Cerebellar nuclear complex (tissue), 1 donor: ENCODE measurements around the gene OR2AT4.
"Not testable (repeated sequence)": the region's sequence is repeated elsewhere in the genome, so short reads cannot be mapped to it uniquely, and the experiment has no call there.

Experiments used
- DNase-seq, 2 experiments: peaks; one replicate each; lab custom pipeline; 2025; lab: John Stamatoyannopoulos, UW

OR2AT4 gene

DNA sequence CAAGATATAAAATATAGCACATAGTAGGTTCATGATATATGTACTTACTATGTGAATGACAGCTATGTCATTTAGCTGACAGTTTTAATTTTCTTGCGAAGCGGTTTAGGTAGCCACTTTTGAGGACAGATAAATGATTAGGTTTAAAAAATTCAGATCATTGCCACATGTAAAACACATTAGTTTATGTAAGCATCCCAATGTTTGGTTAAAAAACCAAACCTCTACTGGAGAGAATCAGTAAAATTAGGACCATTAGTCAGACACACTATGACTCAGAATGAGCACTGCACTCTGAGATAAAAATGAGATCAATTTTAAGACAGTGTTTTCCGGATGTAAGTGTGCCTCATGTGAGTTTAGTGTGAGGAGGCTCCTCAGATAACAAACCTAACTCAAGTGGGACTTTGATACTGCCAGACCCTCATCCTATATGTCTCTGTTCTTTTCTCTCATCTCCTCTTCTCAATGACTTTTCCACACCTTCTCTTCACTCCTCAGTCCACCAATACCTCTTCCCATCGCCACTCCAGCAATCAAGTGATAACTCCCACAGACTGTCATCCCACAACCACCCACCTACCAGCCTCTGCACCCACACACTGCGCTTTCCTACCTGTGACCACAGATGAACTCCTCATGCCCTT lies 6.8 kb upstream of the OR2AT4 start:
- DNase-seq: no peak

DNA sequence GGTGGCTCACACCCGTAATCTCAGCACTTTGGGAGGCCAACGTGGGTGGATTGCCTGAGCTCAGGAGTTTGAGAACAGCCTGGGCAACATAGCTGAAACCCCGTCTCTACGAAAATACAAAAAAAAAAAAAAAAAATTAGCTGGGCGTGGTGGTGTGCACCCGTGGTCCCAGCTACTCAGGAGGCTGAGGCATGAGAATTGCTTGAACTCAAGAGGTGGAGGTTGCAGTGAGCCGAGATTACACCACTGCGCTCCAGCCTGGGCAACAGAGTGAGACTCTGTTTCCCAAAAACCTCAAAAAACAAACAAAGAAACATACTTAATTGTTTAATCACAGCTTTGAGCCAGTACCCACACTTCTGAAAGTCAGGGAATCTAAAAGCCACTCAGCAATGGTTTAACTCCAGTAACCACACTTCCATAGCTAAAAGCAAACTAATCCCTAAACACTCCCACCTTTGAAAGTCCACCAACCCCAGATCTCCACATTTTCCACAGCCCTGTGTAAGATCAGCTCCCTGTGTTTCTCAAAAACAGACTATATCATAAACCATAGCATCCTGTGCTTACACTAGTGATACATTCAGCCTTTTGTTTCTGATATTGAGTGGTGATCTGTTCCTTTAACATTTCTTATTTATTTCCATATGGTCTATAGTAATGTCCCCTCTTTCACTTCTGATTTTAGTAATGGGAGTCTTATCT lies 4.9 kb upstream of the OR2AT4 start:
- no peak for DNase-seq

DNA sequence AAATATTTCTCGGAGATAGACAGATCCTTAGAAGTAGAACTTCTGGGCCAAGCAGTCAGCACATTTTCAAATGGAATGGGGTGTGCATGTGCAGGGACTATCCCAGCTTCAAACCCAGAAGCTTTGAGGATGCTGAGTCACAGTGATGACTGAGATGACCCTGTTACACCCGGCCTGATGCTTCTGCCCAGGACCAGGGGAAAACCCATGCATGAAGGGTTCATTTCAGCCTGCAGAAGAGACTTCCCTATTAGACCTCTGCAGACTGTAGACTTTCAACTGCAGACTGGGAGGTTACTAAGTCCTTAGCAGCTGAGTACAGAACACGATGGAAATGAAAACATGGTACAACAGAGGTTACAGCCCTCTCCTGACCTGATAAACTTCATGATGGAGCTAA lies 3.6 kb upstream of the OR2AT4 start:
- no peak for DNase-seq

DNA sequence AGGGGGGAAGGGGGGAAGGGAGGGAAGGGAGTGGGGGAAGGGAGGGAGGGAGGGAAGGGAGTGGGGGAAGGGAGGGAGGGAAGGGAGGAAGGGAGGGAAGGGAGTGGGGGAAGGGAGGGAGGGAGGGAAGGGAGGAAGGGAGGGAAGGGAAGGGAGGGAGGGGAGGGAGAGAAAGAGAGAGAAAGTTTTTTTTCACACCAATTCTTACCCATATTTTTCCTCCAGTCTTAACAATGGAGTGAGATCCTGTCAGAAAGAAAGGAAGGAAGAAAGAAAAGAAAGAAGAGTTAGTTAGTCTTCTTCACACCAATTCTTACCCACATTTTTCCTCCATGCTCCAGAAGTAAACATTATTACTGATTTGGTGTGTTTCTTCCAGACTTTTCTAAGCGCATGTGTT lies 3.0 kb upstream of the OR2AT4 start:
- DNase-seq: no peak

DNA sequence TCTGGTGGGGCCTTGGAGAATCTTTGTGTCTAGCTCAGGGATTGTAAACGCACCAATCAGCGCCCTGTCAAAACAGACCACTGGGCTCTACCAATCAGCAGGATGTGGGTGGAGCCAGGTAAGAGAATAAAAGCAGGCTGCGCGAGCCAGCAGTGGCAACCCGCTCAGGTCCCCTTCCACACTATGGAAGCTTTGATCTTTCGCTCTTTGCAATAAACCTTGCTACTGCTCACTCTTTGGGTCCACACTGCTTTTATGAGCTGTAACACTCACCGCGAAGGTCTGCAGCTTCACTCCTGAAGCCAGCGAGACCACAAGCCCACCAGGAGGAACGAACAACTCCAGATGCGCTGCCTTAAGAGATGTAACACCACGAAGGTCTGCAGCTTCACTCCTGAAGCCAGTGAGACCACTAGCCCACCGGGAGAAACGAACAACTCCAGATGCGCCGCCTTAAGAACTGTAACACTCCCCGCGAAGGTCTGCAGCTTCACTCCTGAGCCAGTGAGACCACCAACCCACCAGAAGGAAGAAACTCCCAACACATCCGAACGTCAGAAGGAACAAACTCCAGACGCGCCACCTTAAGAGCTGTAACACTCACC lies 2.3 kb upstream of the OR2AT4 start:
- not testable (repeated sequence) for DNase-seq

DNA sequence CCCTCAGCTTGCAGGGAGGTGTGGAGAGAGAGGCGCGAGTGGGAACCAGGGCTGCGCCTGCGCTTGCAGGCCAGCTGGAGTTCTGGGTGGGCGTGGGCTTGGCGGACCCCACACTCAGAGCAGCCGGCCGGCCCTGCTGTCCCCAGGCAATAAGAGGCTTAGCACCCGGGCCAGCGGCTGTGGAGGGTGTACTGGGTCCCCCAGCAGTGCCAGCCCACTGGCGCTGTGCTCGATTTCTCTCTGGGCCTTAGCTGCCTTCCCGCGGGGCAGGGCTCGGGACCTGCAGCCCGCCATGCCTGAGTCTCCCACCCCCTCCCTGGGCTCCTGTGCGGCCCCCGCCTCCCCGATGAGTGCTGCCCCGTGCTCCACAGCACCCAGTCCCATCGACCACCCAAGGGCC lies 1.5 kb upstream of the OR2AT4 start:
- not testable (repeated sequence) for DNase-seq

DNA sequence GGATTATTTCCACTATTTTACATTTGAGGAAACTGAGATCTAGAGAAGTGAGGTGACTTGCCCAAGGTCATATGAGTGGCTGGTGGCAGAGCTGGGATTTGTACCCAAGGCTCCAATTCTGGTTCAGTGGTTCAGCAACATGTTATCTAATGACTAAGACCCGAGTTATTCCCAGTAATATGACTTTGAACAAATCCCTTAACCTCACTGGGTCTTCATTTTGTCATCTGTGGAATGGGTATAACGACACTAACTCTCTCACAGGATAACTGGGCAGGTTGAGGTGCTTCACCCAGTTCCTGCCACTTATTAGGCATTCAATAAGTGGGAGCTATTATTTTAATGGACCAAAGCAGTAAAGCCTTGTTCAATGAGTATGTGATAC lies 489 bp upstream of the OR2AT4 start:
- no peak for DNase-seq

DNA sequence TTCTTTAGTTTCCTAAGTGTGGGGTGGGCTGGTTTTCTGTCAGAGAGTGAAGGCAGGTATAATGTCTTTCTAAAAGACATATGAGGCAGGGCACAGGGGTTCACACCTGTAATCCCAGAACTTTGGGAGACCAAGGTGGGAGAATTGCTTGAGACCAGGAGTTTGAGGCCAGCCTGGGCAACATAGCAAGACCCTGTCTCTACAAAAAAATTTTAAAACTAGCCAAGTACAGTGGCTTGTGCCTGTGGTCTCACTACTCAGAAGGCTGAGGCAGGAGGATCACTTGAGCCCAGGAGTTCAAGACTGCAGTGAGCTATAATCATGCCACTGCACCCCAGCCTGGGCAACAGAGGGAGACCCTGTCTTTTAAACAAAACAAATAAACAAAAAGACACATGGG lies 2.3 kb downstream of the OR2AT4 start:
- not testable (repeated sequence) for DNase-seq

DNA sequence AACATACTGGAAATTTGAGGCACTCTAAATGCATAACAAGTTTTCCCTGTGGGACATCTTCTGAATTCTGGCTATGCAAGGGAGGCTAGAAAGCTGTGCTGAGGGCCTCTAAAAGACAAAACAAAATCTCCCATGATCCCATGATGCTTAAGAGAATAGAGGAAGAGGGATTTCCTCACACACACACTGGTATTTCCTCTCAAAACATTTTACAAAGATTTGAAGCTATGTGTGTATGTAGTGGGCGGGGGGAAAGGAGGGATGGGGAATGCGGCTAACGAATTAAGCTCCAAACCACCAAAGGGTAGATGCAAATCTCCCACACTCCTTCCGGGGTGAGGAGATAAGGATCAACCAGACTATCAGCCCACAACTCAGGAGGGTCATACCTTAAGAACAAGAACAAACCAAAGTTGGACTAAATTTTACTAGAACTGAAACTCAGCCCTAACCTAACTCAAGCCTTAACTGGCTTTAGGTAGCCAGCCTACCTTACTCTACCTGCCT lies 6.0 kb downstream of the OR2AT4 start:
- DNase-seq: no peak

DNA sequence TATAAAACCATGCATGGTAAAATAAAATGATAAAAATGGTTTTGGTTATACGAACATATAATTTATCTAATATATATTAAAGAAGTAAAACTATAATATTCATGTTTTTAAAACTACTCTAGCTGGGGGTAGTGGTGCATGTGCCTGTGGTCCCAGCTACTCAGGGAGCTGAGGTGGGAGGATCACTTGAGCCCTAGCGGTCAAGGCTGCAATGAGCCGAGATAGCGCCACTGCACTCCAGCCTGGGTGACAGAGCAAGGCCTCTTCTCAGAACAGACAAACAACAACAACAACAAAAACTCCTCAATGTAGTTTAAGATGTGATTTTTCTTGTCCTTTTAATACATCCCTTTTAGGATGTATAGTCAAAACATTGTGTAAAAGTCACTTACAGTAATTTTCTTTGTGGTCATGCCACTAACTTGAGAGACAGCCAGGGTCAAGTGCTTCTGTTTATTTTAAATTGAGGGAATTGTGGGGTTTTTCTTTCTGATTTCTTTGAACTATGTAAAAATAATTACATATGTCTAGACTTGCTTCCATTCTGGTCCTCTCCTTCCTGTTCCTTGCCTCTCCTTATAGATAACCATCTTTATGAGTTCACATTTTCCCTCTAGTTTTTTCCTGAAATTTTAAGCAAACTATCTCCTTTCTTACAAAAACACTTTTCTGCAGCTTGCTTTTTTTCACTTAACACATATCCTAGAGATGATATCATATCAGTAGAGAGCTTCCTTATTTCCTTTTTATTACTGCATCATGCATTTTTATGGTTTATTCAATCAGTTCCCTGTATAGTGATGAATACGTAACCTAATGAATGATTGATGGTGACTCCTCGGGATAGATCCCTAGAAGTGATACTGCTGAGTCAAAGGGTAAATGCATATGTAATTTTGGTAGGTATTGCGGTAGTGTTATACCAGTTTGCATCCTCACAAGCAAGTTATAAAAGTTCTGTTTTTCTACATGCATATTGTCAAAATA lies 9.1 kb downstream of the OR2AT4 start:
- DNase-seq: no peak

DNA sequence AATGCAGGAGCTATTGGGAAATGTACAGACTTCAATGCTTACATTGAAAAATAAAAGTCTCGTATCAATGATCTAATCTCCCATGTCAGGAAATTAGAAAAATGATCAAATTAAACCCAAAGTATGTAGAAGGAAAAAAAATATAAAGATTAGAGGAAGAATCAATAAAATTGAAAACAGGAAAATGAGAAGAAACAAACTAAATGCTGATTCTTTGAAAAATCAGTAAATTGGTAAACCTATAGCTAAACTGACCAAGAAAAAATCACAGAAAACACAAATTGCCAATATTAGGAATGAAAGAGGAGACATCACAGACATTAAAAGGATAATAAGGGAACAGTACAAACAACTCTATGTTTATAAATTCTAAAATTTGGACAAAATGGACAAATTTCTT lies 11.8 kb downstream of the OR2AT4 start:
- no peak for DNase-seq

DNA sequence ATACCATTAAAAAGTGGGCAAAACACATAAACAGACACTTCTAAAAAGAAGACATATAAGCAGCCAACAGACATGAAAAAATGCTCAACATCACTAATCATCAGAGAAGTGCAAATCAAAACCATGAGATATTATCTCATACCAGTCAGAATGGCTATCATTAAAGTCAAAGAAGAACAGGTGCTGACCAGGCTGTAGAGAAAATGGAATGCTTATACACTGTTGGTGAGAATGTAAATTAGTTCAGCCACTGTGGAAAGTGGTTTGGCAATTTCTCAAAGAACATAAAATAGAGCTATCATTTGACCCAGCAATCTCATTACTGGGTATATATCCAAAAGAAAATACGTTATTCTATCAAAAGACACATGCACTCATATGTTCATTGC lies 13.5 kb downstream of the OR2AT4 start:
- no peak for DNase-seq

DNA sequence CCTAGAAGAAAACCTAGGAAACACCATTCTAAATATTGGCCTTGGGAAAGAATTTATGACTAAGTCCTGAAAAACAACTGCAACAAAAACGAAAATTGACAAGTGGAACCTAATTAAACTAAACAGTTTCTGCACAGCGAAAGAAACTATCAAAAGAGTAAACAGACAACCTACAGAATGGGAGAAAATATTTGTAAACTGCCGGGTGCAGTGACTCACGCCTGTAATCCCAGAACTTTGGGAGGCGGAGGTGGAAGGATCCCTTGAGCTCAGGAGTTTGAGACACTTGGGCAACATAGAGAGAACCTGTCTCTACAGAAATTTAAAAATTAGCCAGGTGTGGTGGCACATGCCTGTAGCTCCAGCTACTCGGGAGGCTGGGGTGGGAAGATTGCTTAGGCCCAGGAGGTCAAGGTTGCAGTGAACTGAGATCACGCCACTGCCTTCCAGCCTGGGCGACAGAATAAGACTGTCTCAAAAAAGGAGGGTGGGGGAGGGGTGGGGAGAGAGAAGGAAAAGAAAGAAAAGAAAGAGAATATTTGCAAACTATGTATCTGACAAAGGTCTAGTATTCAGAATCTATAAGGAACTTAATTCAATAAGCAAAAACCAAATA lies 14.0 kb downstream of the OR2AT4 start:
- DNase-seq: no peak

DNA sequence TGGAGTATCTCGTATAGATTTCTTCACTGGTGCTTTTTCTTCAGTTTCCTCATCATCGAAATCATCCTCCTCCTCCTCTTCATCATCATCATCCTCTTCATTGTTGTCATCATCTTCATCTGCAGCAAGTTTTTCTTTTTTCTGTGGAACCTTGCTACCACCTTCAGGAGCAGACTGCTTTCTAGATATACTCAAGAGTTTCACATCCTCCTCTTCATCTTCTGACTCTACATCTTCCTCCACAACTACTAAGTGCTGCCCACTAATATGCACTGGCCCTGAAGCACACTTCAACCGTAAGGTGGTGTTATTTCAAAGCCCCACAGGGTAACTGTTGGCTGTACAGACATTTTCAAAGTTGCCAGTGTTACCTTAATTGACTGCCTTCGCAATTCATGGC lies 17.1 kb downstream of the OR2AT4 start:
- no peak for DNase-seq

DNA sequence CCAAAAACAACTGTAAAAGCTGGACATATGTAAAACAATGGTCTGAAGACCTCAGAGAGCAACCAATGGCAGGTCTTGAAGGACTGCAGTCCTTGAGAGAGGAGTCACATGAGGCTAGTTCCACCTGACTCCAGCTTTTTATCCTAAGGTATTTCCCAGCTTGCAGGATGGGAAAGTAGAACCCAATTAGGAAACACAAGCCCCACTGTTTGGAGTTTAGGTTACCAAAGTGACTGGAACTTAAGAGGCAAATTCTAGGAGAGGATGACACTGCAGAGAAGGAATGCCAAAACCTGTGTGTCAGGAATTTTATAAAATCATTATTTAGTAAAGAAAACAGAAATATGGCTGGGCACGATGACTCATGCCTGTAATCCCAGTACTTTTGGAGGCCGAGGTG lies 18.4 kb downstream of the OR2AT4 start:
- no peak for DNase-seq

DNA sequence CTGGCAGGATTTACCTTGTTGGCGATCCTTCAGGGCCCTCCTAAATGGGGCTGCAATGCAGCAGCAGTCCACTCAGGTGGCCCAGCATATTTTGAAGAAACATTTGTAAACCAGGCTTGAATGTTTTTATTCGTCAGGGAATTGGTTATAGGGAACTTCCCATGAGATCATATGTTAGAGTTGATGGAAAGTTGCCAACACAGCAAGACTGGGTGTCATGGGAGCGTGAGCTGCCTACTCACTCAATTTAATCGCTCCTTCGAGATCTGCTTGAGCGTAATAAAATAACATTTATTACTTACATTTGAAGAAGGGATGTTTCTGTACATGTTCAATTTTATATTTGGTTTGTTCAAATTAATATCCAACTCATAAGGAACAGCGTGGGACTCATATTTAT lies 19.4 kb downstream of the OR2AT4 start:
- DNase-seq: no peak

DNA sequence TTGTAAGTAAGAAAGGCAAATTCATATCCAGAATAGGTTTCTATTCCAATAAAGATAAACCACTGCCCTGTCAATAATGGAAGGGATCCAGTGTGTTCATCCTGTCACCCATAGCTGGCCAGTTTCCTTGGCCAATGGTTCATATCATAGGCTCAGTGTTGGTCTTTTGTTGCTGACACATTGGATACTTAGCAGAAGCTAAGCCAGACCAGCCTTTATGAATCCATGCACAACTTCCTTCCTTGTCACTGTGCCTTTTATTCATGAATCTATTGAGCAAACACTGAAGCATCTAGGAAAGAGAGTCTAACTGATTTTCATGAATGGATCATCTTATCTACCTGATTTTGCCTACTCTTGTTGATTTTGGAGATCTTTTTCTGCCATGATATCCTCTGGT lies 20.0 kb downstream of the OR2AT4 start:
- DNase-seq: no peak

DNA sequence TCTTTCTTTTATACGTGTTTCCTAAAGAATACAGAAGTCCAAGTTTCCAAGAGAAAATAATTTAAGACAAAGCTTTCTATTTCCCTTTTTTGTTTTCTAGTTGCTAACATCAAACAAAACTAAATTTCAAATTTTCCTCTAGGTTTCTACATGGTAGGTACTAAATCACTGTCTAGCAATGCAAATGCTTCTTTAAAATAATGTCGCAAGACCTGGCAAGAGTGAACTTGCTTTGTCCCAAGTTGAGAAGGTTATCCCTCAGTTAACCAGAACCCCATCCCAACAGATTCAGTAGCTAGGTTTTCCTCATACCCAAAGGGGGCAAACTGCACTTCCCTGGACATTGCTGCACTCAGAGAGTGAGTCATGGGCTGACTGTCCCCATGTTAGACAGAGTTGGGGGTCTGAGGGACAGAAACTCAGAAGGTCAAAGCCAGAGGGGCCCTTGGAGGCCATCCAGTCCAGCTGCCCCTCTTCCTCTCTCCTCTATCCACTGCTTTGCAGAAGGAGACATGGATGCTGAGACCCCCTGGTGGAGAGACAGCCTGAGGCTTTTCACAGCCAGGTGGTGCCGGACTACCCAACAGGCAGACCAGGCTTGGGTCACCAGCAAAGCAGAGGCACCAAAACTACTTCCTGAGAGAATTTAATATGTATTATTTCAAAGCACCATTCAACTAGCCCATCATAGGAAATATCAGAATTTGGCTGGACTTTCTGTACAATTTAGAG lies 23.1 kb downstream of the OR2AT4 start:
- no peak for DNase-seq

DNA sequence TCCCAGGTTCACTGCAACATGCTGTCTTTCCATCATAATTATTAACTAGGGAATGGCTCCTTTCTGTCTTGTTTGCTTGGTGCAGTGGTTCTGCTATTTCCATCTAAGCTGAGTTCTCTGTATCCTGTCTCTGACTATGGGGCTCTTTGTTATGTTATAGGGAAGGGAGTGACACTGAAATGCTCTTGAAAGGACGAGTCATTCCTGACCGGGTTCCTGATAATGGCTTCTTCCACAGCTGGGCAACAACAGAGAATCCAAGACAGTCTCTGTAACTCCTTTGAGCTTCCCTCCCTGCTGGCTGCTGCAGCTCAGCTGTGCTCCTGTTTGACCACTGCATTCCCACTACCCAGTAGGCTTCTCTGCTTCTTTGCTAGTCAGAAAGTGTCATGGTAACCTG lies 24.1 kb downstream of the OR2AT4 start:
- DNase-seq: no peak

DNA sequence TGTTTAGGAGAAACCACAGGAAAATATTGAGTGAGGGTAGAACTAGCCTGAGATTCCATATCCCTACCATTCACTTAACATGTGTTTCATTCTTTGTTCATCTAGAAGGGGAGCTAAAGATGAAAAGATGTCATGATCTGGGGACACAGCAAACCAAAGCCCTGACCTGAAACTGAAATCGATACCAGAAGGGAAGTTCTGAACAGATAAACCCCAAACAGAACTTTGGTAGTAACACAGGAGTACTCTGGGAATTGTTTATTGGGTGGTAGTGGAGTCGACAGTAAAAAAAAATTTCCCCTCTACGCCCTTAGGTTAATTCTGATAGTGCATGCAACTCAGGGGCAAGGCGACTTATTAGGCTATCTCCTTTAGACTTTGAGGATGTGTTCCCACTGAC lies 27.2 kb downstream of the OR2AT4 start:
- DNase-seq: no peak

DNA sequence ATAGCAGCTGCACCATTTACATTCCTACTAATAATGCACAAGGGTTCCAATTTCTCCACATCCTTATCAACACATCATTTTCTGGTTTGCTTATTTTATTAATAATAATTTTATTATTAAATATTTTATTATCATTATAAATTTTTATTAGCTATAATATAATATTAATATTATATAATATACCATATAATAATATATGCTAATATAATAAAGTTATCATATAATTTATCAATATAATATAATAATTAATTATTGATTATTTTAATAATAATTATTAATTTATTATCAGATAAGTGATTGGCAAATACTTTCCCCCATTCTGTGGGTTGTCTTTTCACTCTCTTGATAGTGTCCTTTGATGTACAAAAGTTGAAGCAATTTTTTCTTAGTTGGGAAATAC lies 27.7 kb downstream of the OR2AT4 start:
- DNase-seq: no peak
